ENCODE data around the gene SEC24A. TPM values are rescaled to one million over a fixed set of nuclear protein-coding genes. Genes with fewer than 3 reads are reported as not detected.

The SEC24A gene
- total and polyA plus RNA-seq, 2 donors (not counting 3 experiments of a cell fraction or from before 2014, with no cell fraction given), result 19.8 to 30.0 TPM

DNA sequence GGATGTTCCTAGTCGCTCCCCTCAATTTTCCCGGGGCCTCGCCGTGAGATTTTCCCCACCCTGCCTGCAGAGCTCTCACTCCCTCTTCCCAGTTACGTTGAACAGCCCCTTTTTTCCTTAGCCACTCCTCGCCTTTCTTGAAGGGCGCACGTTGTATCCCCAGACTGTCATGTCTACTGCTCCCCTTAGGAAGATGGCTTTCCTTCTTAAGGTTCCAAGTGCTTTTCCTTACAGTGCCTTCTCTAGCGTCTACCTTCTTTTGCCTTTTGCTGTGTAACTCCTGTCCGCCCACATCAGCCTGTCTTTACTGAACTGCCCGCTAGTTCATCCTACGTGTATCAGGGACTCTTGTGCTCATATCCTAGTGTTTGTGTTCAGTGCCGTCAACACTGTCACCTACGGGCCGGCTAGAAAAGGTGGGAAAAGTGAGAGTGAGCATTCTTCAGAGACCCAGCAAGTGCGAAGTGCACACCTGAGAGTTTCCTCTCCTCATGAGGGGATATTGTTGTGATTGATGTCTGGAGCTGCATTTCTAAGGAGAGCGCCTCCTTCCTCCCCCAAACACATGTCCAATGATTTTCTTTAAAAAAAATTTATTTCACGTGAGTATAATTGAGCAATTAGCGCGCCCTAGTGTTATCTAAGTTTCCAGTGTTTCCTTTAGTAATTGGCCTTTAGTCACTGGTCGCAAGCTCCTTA lies 90.5 kb downstream of the SEC24A start:
- Histone ChIP-seq H3K9me1 (replicated peaks; ENCODE audit: control insufficient read depth, extremely low read depth, insufficient read depth, low read length) (no peaks in the 10 kb centered on the region), H3K9me3 (replicated peaks; ENCODE audit: control insufficient read depth, insufficient read depth, low read length) (no peaks in the 10 kb centered on the region), H3K9ac (replicated peaks; ENCODE audit: extremely low read depth, insufficient read depth, low read length) (peak overlapping the region; percentile 82), H3K4me2 (ENCODE audit: insufficient read depth, low read length) (peak overlapping the region; percentile 75), H4K20me1 (replicated peaks; ENCODE audit: control insufficient read depth, extremely low read depth, insufficient read depth, low read length) (no peaks in the 10 kb centered on the region), H2AFZ (ENCODE audit: low read depth, low read length) (peak overlapping the region; percentile 33), H3K4me3 (replicated peaks in 1 of 3; ENCODE audit: insufficient read depth in 1 of 3, low read depth in 1 of 3, low read length in 3 of 3) (peak overlapping the region; percentile 27 to 71 (median 67)), H3K27me3 (ENCODE audit: control insufficient read depth in 2 of 2, insufficient read depth in 2 of 2, low read length in 2 of 2) (no peaks in the 10 kb centered on the region), H3K79me2 (ENCODE audit: control insufficient read depth, insufficient read depth, low read length) (peaks cover 28% of the 10 kb centered on the region), H3K4me1 (ENCODE audit: control insufficient read depth, extremely low read depth, insufficient read depth, low read length) (peaks cover 9% of the 10 kb centered on the region), H3K27ac (ENCODE audit: insufficient read depth, low read depth, low read length) (peak overlapping the region; percentile 14), H3K36me3 (ENCODE audit: control insufficient read depth in 2 of 2, extremely low read depth in 1 of 2, insufficient read depth in 2 of 2, low read length in 2 of 2) (no peaks in the 10 kb centered on the region)
- dilution Hi-C loops (cut with MboI; ENCODE audit: extremely low pct_ligation_motif_present, low sequenced_read_pairs) (no loop called here), intact Hi-C loops (cut with micrococcal nuclease) (loop anchor here (1.0 to 5.0 kb wide), 8 partner anchors 19 to 562 kb away; partner anchors contain the start of genes C5orf24, CDKL3, CDKN2AIPNL and DDX46)
- no TSS peak for BruUV-seq (replicated peaks)
- TF ChIP-seq GATA2 (IDR thresholded peaks at IDR 0.05; ENCODE audit: insufficient read depth, insufficient read length, low read depth, low read length) (no peak), POLR2A (IDR thresholded peaks at IDR 0.05; ENCODE audit: low read depth, low read length) (no peak), POLR2AphosphoS5 (IDR thresholded peaks at IDR 0.05; ENCODE audit: insufficient read depth, low read depth, low read length) (no peak)
- POLR2A ChIA-PET, result interaction anchor here (0.6 to 2.0 kb wide), 4 partner anchors 19 to 165 kb away, joined by 3 to 10 read pairs (median 6); partner anchors contain the start of genes C5orf24, DDX46 and PCBD2
- CTCF ChIA-PET, result interaction anchor here (0.7 to 3.7 kb wide), 11 partner anchors 10 to 435 kb away, joined by 3 to 37 read pairs (median 4); partner anchors contain the start of genes DDX46 and PCBD2
- FAIRE-seq, result no peak
- DNase-seq (ENCODE audit: low read depth, low spot score), result peak; percentile 81

DNA sequence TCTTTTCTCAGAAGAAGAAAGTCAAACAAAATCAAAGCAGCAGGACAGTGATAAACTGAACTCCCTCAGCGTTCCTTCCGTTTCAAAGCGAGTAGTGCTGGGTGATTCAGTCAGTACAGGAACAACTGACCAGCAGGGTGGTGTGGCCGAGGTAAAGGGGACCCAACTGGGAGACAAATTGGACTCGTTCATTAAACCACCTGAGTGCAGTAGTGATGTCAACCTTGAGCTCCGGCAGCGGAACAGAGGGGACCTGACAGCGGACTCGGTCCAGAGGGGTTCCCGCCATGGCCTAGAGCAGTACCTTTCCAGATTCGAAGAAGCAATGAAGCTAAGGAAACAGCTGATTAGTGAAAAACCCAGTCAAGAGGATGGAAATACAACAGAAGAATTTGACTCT lies 92.5 kb downstream of the SEC24A start:
- POLR2A ChIA-PET, result no interaction called here
- Histone ChIP-seq H3K27me3 (ENCODE audit: control insufficient read depth in 2 of 2, insufficient read depth in 2 of 2, low read length in 2 of 2) (no peaks in the 10 kb centered on the region), H3K36me3 (ENCODE audit: control insufficient read depth in 2 of 2, extremely low read depth in 1 of 2, insufficient read depth in 2 of 2, low read length in 2 of 2) (no peaks in the 10 kb centered on the region), H4K20me1 (replicated peaks; ENCODE audit: control insufficient read depth, extremely low read depth, insufficient read depth, low read length) (no peaks in the 10 kb centered on the region), H3K79me2 (ENCODE audit: control insufficient read depth, insufficient read depth, low read length) (peaks cover 28% of the 10 kb centered on the region), H2AFZ (ENCODE audit: low read depth, low read length) (no peak overlapping the region), H3K9me3 (replicated peaks; ENCODE audit: control insufficient read depth, insufficient read depth, low read length) (no peaks in the 10 kb centered on the region), H3K9me1 (replicated peaks; ENCODE audit: control insufficient read depth, extremely low read depth, insufficient read depth, low read length) (no peaks in the 10 kb centered on the region), H3K27ac (ENCODE audit: insufficient read depth, low read depth, low read length) (no peak overlapping the region), H3K9ac (replicated peaks; ENCODE audit: extremely low read depth, insufficient read depth, low read length) (no peak overlapping the region), H3K4me2 (ENCODE audit: insufficient read depth, low read length) (no peak overlapping the region), H3K4me3 (replicated peaks in 1 of 3; ENCODE audit: insufficient read depth in 1 of 3, low read depth in 1 of 3, low read length in 3 of 3) (no peak overlapping the region), H3K4me1 (ENCODE audit: control insufficient read depth, extremely low read depth, insufficient read depth, low read length) (peaks cover 9% of the 10 kb centered on the region)
- TF ChIP-seq, protein P1, sequence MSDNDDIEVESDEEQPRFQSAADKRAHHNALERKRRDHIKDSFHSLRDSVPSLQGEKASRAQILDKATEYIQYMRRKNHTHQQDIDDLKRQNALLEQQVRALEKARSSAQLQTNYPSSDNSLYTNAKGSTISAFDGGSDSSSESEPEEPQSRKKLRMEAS (IDR thresholded peaks at IDR 0.05; ENCODE audit: insufficient read depth, insufficient read length), result no peak
- TF ChIP-seq POLR2A (IDR thresholded peaks at IDR 0.05; ENCODE audit: low read depth, low read length) (no peak), FOS (IDR thresholded peaks at IDR 0.05; ENCODE audit: borderline replicate concordance, insufficient read depth, low read length) (no peak), POLR2AphosphoS5 (IDR thresholded peaks at IDR 0.05; ENCODE audit: insufficient read depth, low read depth, low read length) (no peak), EZH2 (IDR thresholded peaks at IDR 0.05; ENCODE audit: borderline replicate concordance, low read depth, low read length, severe bottlenecking) (no peak), JUN (IDR thresholded peaks at IDR 0.05; ENCODE audit: borderline replicate concordance, insufficient read depth, insufficient read length, low read depth) (no peak), GATA2 (IDR thresholded peaks at IDR 0.05; ENCODE audit: insufficient read depth, insufficient read length, low read depth, low read length) (no peak), MYC (IDR thresholded peaks at IDR 0.05; ENCODE audit: low read depth, low read length) (no peak)
- TF ChIP-seq, protein P2, sequence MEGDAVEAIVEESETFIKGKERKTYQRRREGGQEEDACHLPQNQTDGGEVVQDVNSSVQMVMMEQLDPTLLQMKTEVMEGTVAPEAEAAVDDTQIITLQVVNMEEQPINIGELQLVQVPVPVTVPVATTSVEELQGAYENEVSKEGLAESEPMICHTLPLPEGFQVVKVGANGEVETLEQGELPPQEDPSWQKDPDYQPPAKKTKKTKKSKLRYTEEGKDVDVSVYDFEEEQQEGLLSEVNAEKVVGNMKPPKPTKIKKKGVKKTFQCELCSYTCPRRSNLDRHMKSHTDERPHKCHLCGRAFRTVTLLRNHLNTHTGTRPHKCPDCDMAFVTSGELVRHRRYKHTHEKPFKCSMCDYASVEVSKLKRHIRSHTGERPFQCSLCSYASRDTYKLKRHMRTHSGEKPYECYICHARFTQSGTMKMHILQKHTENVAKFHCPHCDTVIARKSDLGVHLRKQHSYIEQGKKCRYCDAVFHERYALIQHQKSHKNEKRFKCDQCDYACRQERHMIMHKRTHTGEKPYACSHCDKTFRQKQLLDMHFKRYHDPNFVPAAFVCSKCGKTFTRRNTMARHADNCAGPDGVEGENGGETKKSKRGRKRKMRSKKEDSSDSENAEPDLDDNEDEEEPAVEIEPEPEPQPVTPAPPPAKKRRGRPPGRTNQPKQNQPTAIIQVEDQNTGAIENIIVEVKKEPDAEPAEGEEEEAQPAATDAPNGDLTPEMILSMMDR (IDR thresholded peaks at IDR 0.05; ENCODE audit: extremely low read depth in 1 of 2, insufficient read depth in 1 of 2, low read depth in 1 of 2, low read length in 2 of 2), result no peak
- BruUV-seq (replicated peaks), result no TSS peak
- CTCF ChIA-PET, result interaction anchor here (3.7 kb wide), 1 partner anchor 16 kb away, joined by 37 read pairs; the partner anchor contains the start of gene DDX46
- dilution Hi-C loops (cut with MboI; ENCODE audit: extremely low pct_ligation_motif_present, low sequenced_read_pairs), result no loop called here
- intact Hi-C loops (cut with micrococcal nuclease), result no loop called here
- DNase-seq (ENCODE audit: low read depth, low spot score), result no peak
- no peak for FAIRE-seq

Data from endothelial cell of umbilical vein (primary cell).